Measurements from ENCODE around the gene ATP5MC3.

The ATP5MC3 gene

GRCh38 chr2:175131252-175131651 lies 50.3 kb downstream of the ATP5MC3 start:
- no peak overlapping the region for H3K4me3 ChIP-seq (ENCODE audit: low read depth, low read length)
- no peak for TF ChIP-seq CTCF (IDR thresholded peaks at IDR 0.05; ENCODE audit: low read depth, low read length)
- no peak for TF ChIP-seq MYC (IDR thresholded peaks at IDR 0.05; ENCODE audit: low read depth, low read length)
- TF ChIP-seq MAX (IDR thresholded peaks at IDR 0.05; ENCODE audit: low read depth, low read length): no peak
- no peak for TF ChIP-seq POLR2A (IDR thresholded peaks at IDR 0.05; ENCODE audit: extremely low read depth, insufficient read length)
- DNase-seq (ENCODE audit: low read depth): no peak

- DNase-seq (ENCODE audit: low read depth): no peak
- no peak for TF ChIP-seq POLR2A (IDR thresholded peaks at IDR 0.05; ENCODE audit: extremely low read depth, insufficient read length)
- no peak for TF ChIP-seq MAX (IDR thresholded peaks at IDR 0.05; ENCODE audit: low read depth, low read length)
- no peak for TF ChIP-seq MYC (IDR thresholded peaks at IDR 0.05; ENCODE audit: low read depth, low read length)
- no peak for TF ChIP-seq CTCF (IDR thresholded peaks at IDR 0.05; ENCODE audit: low read depth, low read length)
- no peak overlapping the region for H3K4me3 ChIP-seq (ENCODE audit: low read depth, low read length)
Measured at GRCh38 chr2:175126661-175127060, 54.8 kb downstream of the ATP5MC3 start.

All from NB4 (cell line).